ENCODE results near the gene NPAS2.

NPAS2 gene

GRCh38 chr2:100952512-100952911 is 132.6 kb downstream of the NPAS2 start:
- Histone ChIP-seq H3K79me2 (ENCODE audit: control insufficient read depth, insufficient read depth, low read length) (no peaks in the 10 kb centered on the region), H3K79me1 (ENCODE audit: low read length) (no peaks in the 10 kb centered on the region), H4K8ac (ENCODE audit: low read depth, low read length) (no peak overlapping the region), H3K18ac (ENCODE audit: low read length) (no peak overlapping the region), H2AK5ac (ENCODE audit: low read length) (no peak overlapping the region), H3K23ac (ENCODE audit: low read length) (no peak overlapping the region), H3K4ac (ENCODE audit: low read depth, low read length) (no peak overlapping the region), H3K4me3 (ENCODE audit: low read length) (no peak overlapping the region), H3K27ac (ENCODE audit: low read depth, low read length) (no peak overlapping the region), H3K4me2 (ENCODE audit: low read length) (no peak overlapping the region), H4K5ac (ENCODE audit: low read length) (no peak overlapping the region), H2BK120ac (ENCODE audit: low read depth, low read length) (no peak overlapping the region), H3K56ac (ENCODE audit: low read length) (no peak overlapping the region), H2BK5ac (ENCODE audit: low read length) (no peak overlapping the region), H3K9ac (ENCODE audit: low read length) (no peak overlapping the region), H3K27me3 (ENCODE audit: insufficient read depth, low read length, poor library complexity) (no peaks in the 10 kb centered on the region), H3K4me1 (ENCODE audit: control insufficient read depth, low read depth, low read length) (no peaks in the 10 kb centered on the region), H2BK15ac (replicated peaks; ENCODE audit: low read depth) (no peak overlapping the region), H3K36me3 (ENCODE audit: control insufficient read depth, insufficient read depth, low read length) (no peaks in the 10 kb centered on the region)
- no CpG with 5 or more reads among the region's 2 CpGs for WGBS (ENCODE audit: extremely low coverage, insufficient coverage, low lambda C conversion rate)
- DNase-seq: no peak

- Histone ChIP-seq H3K79me2 (ENCODE audit: control insufficient read depth, insufficient read depth, low read length) (no peaks in the 10 kb centered on the region), H3K79me1 (ENCODE audit: low read length) (no peaks in the 10 kb centered on the region), H2AK5ac (ENCODE audit: low read length) (no peak overlapping the region), H3K4ac (ENCODE audit: low read depth, low read length) (no peak overlapping the region), H3K18ac (ENCODE audit: low read length) (no peak overlapping the region), H2BK120ac (ENCODE audit: low read depth, low read length) (no peak overlapping the region), H3K56ac (ENCODE audit: low read length) (no peak overlapping the region), H4K8ac (ENCODE audit: low read depth, low read length) (no peak overlapping the region), H3K9ac (ENCODE audit: low read length) (no peak overlapping the region), H4K5ac (ENCODE audit: low read length) (no peak overlapping the region), H3K4me1 (ENCODE audit: control insufficient read depth, low read depth, low read length) (no peaks in the 10 kb centered on the region), H3K23ac (ENCODE audit: low read length) (no peak overlapping the region), H3K36me3 (ENCODE audit: control insufficient read depth, insufficient read depth, low read length) (no peaks in the 10 kb centered on the region), H3K4me3 (ENCODE audit: low read length) (no peak overlapping the region), H3K27me3 (ENCODE audit: insufficient read depth, low read length, poor library complexity) (no peaks in the 10 kb centered on the region), H2BK15ac (replicated peaks; ENCODE audit: low read depth) (no peak overlapping the region), H3K4me2 (ENCODE audit: low read length) (no peak overlapping the region), H2BK5ac (ENCODE audit: low read length) (no peak overlapping the region), H3K27ac (ENCODE audit: low read depth, low read length) (no peak overlapping the region)
- DNase-seq: no peak
- no CpG with 5 or more reads among the region's 11 CpGs for WGBS (ENCODE audit: extremely low coverage, insufficient coverage, low lambda C conversion rate)
Observed at GRCh38 chr2:100953406-100954043, 133.6 kb downstream of the NPAS2 start.

GRCh38 chr2:100954044-100954420 is 134.1 kb downstream of the NPAS2 start:
- Histone ChIP-seq H3K36me3 (ENCODE audit: control insufficient read depth, insufficient read depth, low read length) (no peaks in the 10 kb centered on the region), H3K27me3 (ENCODE audit: insufficient read depth, low read length, poor library complexity) (no peaks in the 10 kb centered on the region), H3K18ac (ENCODE audit: low read length) (no peak overlapping the region), H2BK5ac (ENCODE audit: low read length) (no peak overlapping the region), H2BK120ac (ENCODE audit: low read depth, low read length) (no peak overlapping the region), H4K5ac (ENCODE audit: low read length) (no peak overlapping the region), H3K4ac (ENCODE audit: low read depth, low read length) (no peak overlapping the region), H3K4me2 (ENCODE audit: low read length) (no peak overlapping the region), H2BK15ac (replicated peaks; ENCODE audit: low read depth) (no peak overlapping the region), H3K56ac (ENCODE audit: low read length) (no peak overlapping the region), H3K79me2 (ENCODE audit: control insufficient read depth, insufficient read depth, low read length) (no peaks in the 10 kb centered on the region), H3K23ac (ENCODE audit: low read length) (no peak overlapping the region), H3K27ac (ENCODE audit: low read depth, low read length) (no peak overlapping the region), H3K9ac (ENCODE audit: low read length) (no peak overlapping the region), H2AK5ac (ENCODE audit: low read length) (no peak overlapping the region), H3K79me1 (ENCODE audit: low read length) (no peaks in the 10 kb centered on the region), H4K8ac (ENCODE audit: low read depth, low read length) (no peak overlapping the region), H3K4me3 (ENCODE audit: low read length) (no peak overlapping the region), H3K4me1 (ENCODE audit: control insufficient read depth, low read depth, low read length) (no peaks in the 10 kb centered on the region)
- no CpG with 5 or more reads among the region's 6 CpGs for WGBS (ENCODE audit: extremely low coverage, insufficient coverage, low lambda C conversion rate)
- DNase-seq: no peak

- H3K79me2 ChIP-seq (ENCODE audit: control insufficient read depth, insufficient read depth, low read length): no peaks in the 10 kb centered on the region
- H2AK5ac ChIP-seq (ENCODE audit: low read length): no peak overlapping the region
- no peak overlapping the region for H2BK15ac ChIP-seq (replicated peaks; ENCODE audit: low read depth)
- H3K27ac ChIP-seq (ENCODE audit: low read depth, low read length): no peak overlapping the region
- H3K56ac ChIP-seq (ENCODE audit: low read length): no peak overlapping the region
- no peak overlapping the region for H3K23ac ChIP-seq (ENCODE audit: low read length)
- no peak overlapping the region for H3K9ac ChIP-seq (ENCODE audit: low read length)
- H3K79me1 ChIP-seq (ENCODE audit: low read length): no peaks in the 10 kb centered on the region
- no peak overlapping the region for H2BK5ac ChIP-seq (ENCODE audit: low read length)
- no peaks in the 10 kb centered on the region for H3K36me3 ChIP-seq (ENCODE audit: control insufficient read depth, insufficient read depth, low read length)
- no peak for DNase-seq
- no peak overlapping the region for H3K4me3 ChIP-seq (ENCODE audit: low read length)
- H3K4ac ChIP-seq (ENCODE audit: low read depth, low read length): no peak overlapping the region
- no peak overlapping the region for H3K4me2 ChIP-seq (ENCODE audit: low read length)
- H3K27me3 ChIP-seq (ENCODE audit: insufficient read depth, low read length, poor library complexity): no peaks in the 10 kb centered on the region
- H4K5ac ChIP-seq (ENCODE audit: low read length): no peak overlapping the region
- WGBS (ENCODE audit: extremely low coverage, insufficient coverage, low lambda C conversion rate): no CpG with 5 or more reads among the region's 4 CpGs
- no peak overlapping the region for H4K8ac ChIP-seq (ENCODE audit: low read depth, low read length)
- H3K4me1 ChIP-seq (ENCODE audit: control insufficient read depth, low read depth, low read length): no peaks in the 10 kb centered on the region
- H2BK120ac ChIP-seq (ENCODE audit: low read depth, low read length): no peak overlapping the region
- no peak overlapping the region for H3K18ac ChIP-seq (ENCODE audit: low read length)
Observed at GRCh38 chr2:100955226-100955625, 135.3 kb downstream of the NPAS2 start.

GRCh38 chr2:100956081-100956480 is 136.1 kb downstream of the NPAS2 start:
- Histone ChIP-seq H3K23ac (ENCODE audit: low read length) (no peak overlapping the region), H3K4me1 (ENCODE audit: control insufficient read depth, low read depth, low read length) (no peaks in the 10 kb centered on the region), H2BK120ac (ENCODE audit: low read depth, low read length) (no peak overlapping the region), H3K27me3 (ENCODE audit: insufficient read depth, low read length, poor library complexity) (no peaks in the 10 kb centered on the region), H3K56ac (ENCODE audit: low read length) (no peak overlapping the region), H4K8ac (ENCODE audit: low read depth, low read length) (no peak overlapping the region), H3K9ac (ENCODE audit: low read length) (no peak overlapping the region), H3K18ac (ENCODE audit: low read length) (no peak overlapping the region), H2BK5ac (ENCODE audit: low read length) (no peak overlapping the region), H3K4me3 (ENCODE audit: low read length) (no peak overlapping the region), H3K4ac (ENCODE audit: low read depth, low read length) (no peak overlapping the region), H3K4me2 (ENCODE audit: low read length) (no peak overlapping the region), H3K36me3 (ENCODE audit: control insufficient read depth, insufficient read depth, low read length) (no peaks in the 10 kb centered on the region), H3K79me2 (ENCODE audit: control insufficient read depth, insufficient read depth, low read length) (no peaks in the 10 kb centered on the region), H4K5ac (ENCODE audit: low read length) (no peak overlapping the region), H3K27ac (ENCODE audit: low read depth, low read length) (no peak overlapping the region), H2AK5ac (ENCODE audit: low read length) (no peak overlapping the region), H3K79me1 (ENCODE audit: low read length) (no peaks in the 10 kb centered on the region), H2BK15ac (replicated peaks; ENCODE audit: low read depth) (no peak overlapping the region)
- DNase-seq: no peak
- WGBS (ENCODE audit: extremely low coverage, insufficient coverage, low lambda C conversion rate): no CpG with 5 or more reads among the region's 5 CpGs

- no peak overlapping the region for H2BK120ac ChIP-seq (ENCODE audit: low read depth, low read length)
- DNase-seq: no peak
- H3K36me3 ChIP-seq (ENCODE audit: control insufficient read depth, insufficient read depth, low read length): no peaks in the 10 kb centered on the region
- H3K4me2 ChIP-seq (ENCODE audit: low read length): no peak overlapping the region
- no peak overlapping the region for H2BK15ac ChIP-seq (replicated peaks; ENCODE audit: low read depth)
- no peak overlapping the region for H3K4ac ChIP-seq (ENCODE audit: low read depth, low read length)
- no peak overlapping the region for H3K23ac ChIP-seq (ENCODE audit: low read length)
- no peak overlapping the region for H4K5ac ChIP-seq (ENCODE audit: low read length)
- no peak overlapping the region for H2AK5ac ChIP-seq (ENCODE audit: low read length)
- no peak overlapping the region for H3K56ac ChIP-seq (ENCODE audit: low read length)
- no peak overlapping the region for H3K4me3 ChIP-seq (ENCODE audit: low read length)
- no peak overlapping the region for H3K9ac ChIP-seq (ENCODE audit: low read length)
- no peak overlapping the region for H3K27ac ChIP-seq (ENCODE audit: low read depth, low read length)
- H3K4me1 ChIP-seq (ENCODE audit: control insufficient read depth, low read depth, low read length): no peaks in the 10 kb centered on the region
- no peak overlapping the region for H2BK5ac ChIP-seq (ENCODE audit: low read length)
- H3K79me2 ChIP-seq (ENCODE audit: control insufficient read depth, insufficient read depth, low read length): no peaks in the 10 kb centered on the region
- H3K18ac ChIP-seq (ENCODE audit: low read length): no peak overlapping the region
- H3K79me1 ChIP-seq (ENCODE audit: low read length): no peaks in the 10 kb centered on the region
- WGBS (ENCODE audit: extremely low coverage, insufficient coverage, low lambda C conversion rate): no CpG with 5 or more reads among the region's 16 CpGs
- H3K27me3 ChIP-seq (ENCODE audit: insufficient read depth, low read length, poor library complexity): no peaks in the 10 kb centered on the region
- H4K8ac ChIP-seq (ENCODE audit: low read depth, low read length): no peak overlapping the region
Observed at GRCh38 chr2:100957996-100958653, 138.2 kb downstream of the NPAS2 start.

Measured in mesendoderm (in vitro differentiated cells).